HFFc6 (cell line): ENCODE measurements around the gene PHYHD1. TPM values are rescaled to one million over a fixed set of nuclear protein-coding genes. Genes with fewer than 3 reads are reported as not detected.
"Not testable (repeated sequence)": the region's sequence is repeated elsewhere in the genome, so short reads cannot be mapped to it uniquely, and the experiment has no call there.

ENCODE experiments used
- DNase-seq: peaks from one replicate; pipeline ENCODE4 v3.0.0-alpha.2; 2018
- H3K27ac Mint-ChIP-seq: 2 replicates; pipeline ENCODE4 v1.8.0; 2020; ENCODE audit warnings: mild to moderate bottlenecking, mixed read lengths
- H3K27me3 Mint-ChIP-seq: 2 replicates; pipeline ENCODE4 v1.8.0; 2021; ENCODE audit warnings: mild to moderate bottlenecking, moderate library complexity, mixed read lengths; ENCODE audit not compliant: insufficient read depth
- H3K36me3 Mint-ChIP-seq: 2 replicates; pipeline ENCODE4 v1.8.0; 2021; ENCODE audit warnings: low read depth, mixed read lengths
- H3K4me1 Mint-ChIP-seq: 2 replicates; pipeline ENCODE4 v1.8.0; 2020; ENCODE audit warnings: low read depth, mixed read lengths
- H3K4me3 Mint-ChIP-seq: 2 replicates; pipeline ENCODE4 v1.8.0; 2020; ENCODE audit warnings: mild to moderate bottlenecking, moderate library complexity, mixed read lengths
- H3K9me3 Mint-ChIP-seq: 2 replicates; pipeline ENCODE4 v1.8.0; 2020; ENCODE audit warnings: mild to moderate bottlenecking, mixed read lengths
- CTCF ChIP-seq: fragments of 200-600 bp; sonication (generic); IDR thresholded peaks from 2 replicates; pipeline ENCODE4 v1.5.0; 2021; ENCODE audit warnings: antibody characterized with exemption, mild to moderate bottlenecking
- total RNA-seq, 6 experiments: library from RNA; stranded (reverse); fragmentation: NEBNext Ultra II Directional; extraction: Animal tissue kit (Norgen Biotek cat#: 25700); gene quantifications; 2 replicates in 1 of 6; 3 replicates in 5 of 6; pipeline ENCODE4 v1.2.3, GENCODE V29; 2021

Gene PHYHD1
- total RNA-seq, 6 experiments from 2014 or later: 6.8 to 13.9 (median 10.0) TPM

DNA sequence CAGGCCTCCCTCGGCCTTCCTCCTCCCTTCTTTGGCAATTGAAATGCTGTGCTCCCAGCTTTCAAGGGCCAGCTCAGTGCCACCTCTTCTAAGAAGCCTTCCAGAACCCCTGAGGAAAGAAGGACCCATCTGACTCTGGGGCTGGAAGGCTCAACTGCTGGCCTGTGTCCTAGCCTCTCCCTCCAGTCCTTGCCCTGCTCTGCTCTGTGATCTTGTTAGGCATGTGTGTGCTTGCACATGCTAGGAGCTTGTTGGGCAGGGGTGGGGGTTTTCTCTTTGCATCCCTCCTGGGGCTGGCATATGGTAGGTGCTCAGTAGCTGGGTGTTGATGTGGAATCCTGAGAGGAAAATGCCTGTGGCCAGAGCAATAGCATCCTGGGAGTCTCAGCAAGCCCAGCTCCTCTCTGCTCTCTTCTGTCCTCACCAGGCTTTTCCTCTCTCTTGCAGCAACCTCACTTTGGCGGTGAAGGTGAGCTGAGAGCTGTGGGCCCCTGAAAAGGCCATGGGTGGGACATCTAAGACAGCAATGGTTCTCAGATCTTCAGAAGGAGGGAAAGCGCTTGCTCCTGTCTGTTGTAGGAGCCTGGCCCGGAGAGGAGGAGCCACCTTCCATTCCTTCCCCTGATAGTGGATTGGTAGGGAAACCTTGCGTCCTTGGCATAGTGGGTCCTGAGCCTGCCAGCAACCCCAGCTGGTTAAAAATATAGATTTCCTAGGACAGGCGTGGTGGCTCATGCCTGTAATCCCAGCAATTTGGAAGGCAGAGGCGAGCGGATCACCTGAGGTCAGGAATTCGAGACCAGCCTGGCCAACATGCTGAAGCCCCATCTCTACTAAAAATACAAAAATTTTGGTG lies 16.8 kb downstream of the PHYHD1 start:
- Mint-ChIP-seq H3K36me3 (no peaks in the 10 kb centered on the region), H3K4me1 (no peaks in the 10 kb centered on the region), H3K27me3 (peaks cover 3% of the 10 kb centered on the region), H3K9me3 (no peaks in the 10 kb centered on the region), H3K4me3 (no peak overlapping the region), H3K27ac (no peak overlapping the region)
- no peak for TF ChIP-seq CTCF
- no peak for DNase-seq

- Mint-ChIP-seq H3K4me1 (no peaks in the 10 kb centered on the region), H3K36me3 (peaks cover under 1% of the 10 kb centered on the region; the same call in 1 of the 2 replicates), H3K4me3 (no peak overlapping the region), H3K9me3 (no peaks in the 10 kb centered on the region), H3K27me3 (peaks cover 3% of the 10 kb centered on the region), H3K27ac (no peak overlapping the region)
- no peak for TF ChIP-seq CTCF
- DNase-seq: no peak
These were observed 19.6 kb downstream of the PHYHD1 start for GRCh38 chr9:128940271-128940921.

GRCh38 chr9:128940946-128941755 lies 20.4 kb downstream of the PHYHD1 start:
- Mint-ChIP-seq H3K36me3 (peaks cover 8% of the 10 kb centered on the region), H3K27ac (no peak overlapping the region), H3K4me1 (peaks cover 7% of the 10 kb centered on the region), H3K27me3 (peaks cover 4% of the 10 kb centered on the region), H3K9me3 (no peaks in the 10 kb centered on the region), H3K4me3 (no peak overlapping the region)
- DNase-seq: no peak
- no peak for TF ChIP-seq CTCF

GRCh38 chr9:128943832-128944620 lies 23.2 kb downstream of the PHYHD1 start:
- no peak for DNase-seq
- H3K9me3 Mint-ChIP-seq: no peaks in the 10 kb centered on the region
- peaks cover 23% of the 10 kb centered on the region for H3K4me1 Mint-ChIP-seq
- no peak for TF ChIP-seq CTCF
- H3K36me3 Mint-ChIP-seq: peaks cover 17% of the 10 kb centered on the region
- no peak overlapping the region for H3K4me3 Mint-ChIP-seq
- H3K27me3 Mint-ChIP-seq: peaks cover 5% of the 10 kb centered on the region
- no peak overlapping the region for H3K27ac Mint-ChIP-seq

- H3K9me3 Mint-ChIP-seq, DNase-seq, H3K27me3 Mint-ChIP-seq, H3K27ac Mint-ChIP-seq, H3K4me3 Mint-ChIP-seq: not testable (repeated sequence)
- Mint-ChIP-seq H3K36me3 (peaks cover 17% of the 10 kb centered on the region), H3K4me1 (peaks cover 23% of the 10 kb centered on the region)
These were observed 24.2 kb downstream of the PHYHD1 start for GRCh38 chr9:128944966-128945365.
